ENCODE results near the gene ATP6V1C2.
"Not testable (repeated sequence)": the region's sequence is repeated elsewhere in the genome, so short reads cannot be mapped to it uniquely, and the experiment has no call there.

Gene ATP6V1C2

DNA sequence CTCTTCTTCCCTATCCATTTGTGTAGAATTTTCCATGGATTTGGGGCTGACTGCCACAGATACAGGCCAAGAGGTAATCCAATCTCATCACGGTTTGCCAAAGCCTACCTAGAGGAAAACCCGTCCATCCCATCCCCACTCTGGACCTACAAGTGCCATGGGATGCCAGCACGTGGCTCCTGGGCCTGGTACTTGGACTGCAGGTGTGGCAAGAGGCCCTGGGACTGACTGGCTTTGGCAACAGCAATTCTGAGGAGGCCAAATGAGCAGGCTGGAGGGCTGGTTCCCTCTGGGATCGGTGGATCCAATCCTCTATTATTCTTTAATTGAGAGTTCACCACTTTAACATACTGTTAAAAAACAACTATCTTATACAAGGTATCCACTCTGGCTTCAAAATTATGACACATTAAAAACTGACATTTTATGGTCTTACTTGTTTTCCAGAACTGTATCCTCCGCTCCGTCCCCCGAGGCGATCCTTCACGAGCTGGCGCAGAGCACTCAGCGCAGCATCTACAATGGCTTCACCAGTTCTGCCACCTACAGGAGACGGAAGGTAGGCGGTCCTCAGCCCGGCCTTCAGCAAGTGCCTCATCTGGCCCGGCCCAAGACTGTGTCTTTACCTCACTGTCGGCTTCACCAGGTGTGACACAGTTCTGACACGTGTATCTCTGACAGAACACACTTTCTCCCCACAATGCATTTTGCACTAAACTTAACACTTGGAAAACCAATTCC lies 71.4 kb downstream of the ATP6V1C2 start:
- Histone ChIP-seq H3K36me3 (ENCODE audit: control insufficient read depth, low read depth, low read length) (peaks cover 80% of the 10 kb centered on the region), H3K9me3 (ENCODE audit: control insufficient read depth, low read depth, low read length) (no peaks in the 10 kb centered on the region), H3K9ac (ENCODE audit: low read length) (no peak overlapping the region), H3K27ac (ENCODE audit: low read length) (no peak overlapping the region), H3K27me3 (ENCODE audit: control insufficient read depth, insufficient read depth, low read length) (no peaks in the 10 kb centered on the region), H3K4me1 (ENCODE audit: control insufficient read depth, low read depth, low read length) (no peaks in the 10 kb centered on the region), H3K4me3 (ENCODE audit: low read length) (no peak overlapping the region)

- Histone ChIP-seq H3K27me3 (ENCODE audit: control insufficient read depth, insufficient read depth, low read length) (no peaks in the 10 kb centered on the region), H3K9ac (ENCODE audit: low read length) (no peak overlapping the region), H3K27ac (ENCODE audit: low read length) (no peak overlapping the region), H3K36me3 (ENCODE audit: control insufficient read depth, low read depth, low read length) (peaks cover 73% of the 10 kb centered on the region), H3K9me3 (ENCODE audit: control insufficient read depth, low read depth, low read length) (no peaks in the 10 kb centered on the region), H3K4me3 (ENCODE audit: low read length) (no peak overlapping the region), H3K4me1 (ENCODE audit: control insufficient read depth, low read depth, low read length) (no peaks in the 10 kb centered on the region)
Measured at GRCh38 chr2:10793816-10794215, 72.4 kb downstream of the ATP6V1C2 start.

GRCh38 chr2:10794876-10795275 lies 73.4 kb downstream of the ATP6V1C2 start:
- H3K36me3 ChIP-seq (ENCODE audit: control insufficient read depth, low read depth, low read length): peaks cover 73% of the 10 kb centered on the region
- no peak overlapping the region for H3K4me3 ChIP-seq (ENCODE audit: low read length)
- H3K4me1 ChIP-seq (ENCODE audit: control insufficient read depth, low read depth, low read length): no peaks in the 10 kb centered on the region
- no peaks in the 10 kb centered on the region for H3K9me3 ChIP-seq (ENCODE audit: control insufficient read depth, low read depth, low read length)
- H3K9ac ChIP-seq (ENCODE audit: low read length): no peak overlapping the region
- H3K27me3 ChIP-seq (ENCODE audit: control insufficient read depth, insufficient read depth, low read length): no peaks in the 10 kb centered on the region
- H3K27ac ChIP-seq (ENCODE audit: low read length): no peak overlapping the region

DNA sequence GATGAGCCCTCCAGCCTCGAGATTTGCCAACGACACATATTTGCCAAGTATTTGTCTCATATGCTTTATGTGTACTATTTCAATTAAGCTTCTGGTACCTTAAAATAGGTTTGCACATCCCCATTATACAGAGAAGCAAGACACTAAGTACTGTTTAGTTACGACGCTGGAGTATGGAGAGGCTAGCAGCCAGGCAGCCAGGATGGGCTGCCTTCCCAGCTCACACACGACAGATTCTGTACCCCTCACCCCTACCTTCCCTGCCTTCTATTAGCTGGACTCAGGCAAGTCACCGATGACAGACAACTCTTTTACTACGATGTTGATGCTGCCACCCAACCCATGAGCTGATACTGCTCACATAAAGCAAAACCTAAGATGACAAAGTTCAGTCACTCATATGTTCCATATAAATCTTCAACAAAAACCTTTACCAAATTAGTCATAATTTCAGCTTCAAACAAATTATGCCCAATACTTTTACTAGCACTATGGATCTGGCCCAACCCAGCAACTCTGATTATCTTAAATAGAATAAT lies 74.1 kb downstream of the ATP6V1C2 start:
- no peaks in the 10 kb centered on the region for H3K4me1 ChIP-seq (ENCODE audit: control insufficient read depth, low read depth, low read length)
- no peak overlapping the region for H3K27ac ChIP-seq (ENCODE audit: low read length)

DNA sequence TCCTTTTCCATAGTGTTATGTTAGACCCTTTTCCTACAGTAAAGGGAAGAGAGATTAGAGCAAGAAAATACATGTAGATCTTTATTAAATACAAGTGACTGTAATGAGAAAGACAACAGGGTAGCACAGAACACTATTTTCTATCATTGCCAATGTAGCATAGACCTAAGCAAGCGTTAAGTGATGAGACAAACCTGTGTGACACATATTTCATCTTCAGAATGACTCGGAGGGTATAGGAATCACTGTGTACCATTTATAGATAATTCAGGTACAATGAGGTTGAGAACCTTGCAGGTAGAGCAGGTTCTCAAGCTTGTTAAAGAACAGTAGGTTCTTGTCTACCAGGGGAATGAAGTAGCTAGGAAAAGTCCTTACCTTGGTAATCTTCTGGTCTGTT lies 75.3 kb downstream of the ATP6V1C2 start:
- Histone ChIP-seq H3K27me3 (ENCODE audit: control insufficient read depth, insufficient read depth, low read length) (no peaks in the 10 kb centered on the region), H3K36me3 (ENCODE audit: control insufficient read depth, low read depth, low read length) (peaks cover 76% of the 10 kb centered on the region), H3K4me3 (ENCODE audit: low read length) (no peak overlapping the region), H3K27ac (ENCODE audit: low read length) (no peak overlapping the region), H3K4me1 (ENCODE audit: control insufficient read depth, low read depth, low read length) (no peaks in the 10 kb centered on the region), H3K9me3 (ENCODE audit: control insufficient read depth, low read depth, low read length) (no peaks in the 10 kb centered on the region), H3K9ac (ENCODE audit: low read length) (no peak overlapping the region)

More for the DNA sequence above, 74.1 kb downstream of the ATP6V1C2 start:
- H3K9me3 ChIP-seq (ENCODE audit: control insufficient read depth, low read depth, low read length): no peaks in the 10 kb centered on the region
- H3K36me3 ChIP-seq (ENCODE audit: control insufficient read depth, low read depth, low read length): peaks cover 74% of the 10 kb centered on the region
- H3K4me3 ChIP-seq (ENCODE audit: low read length): no peak overlapping the region
- H3K27me3 ChIP-seq (ENCODE audit: control insufficient read depth, insufficient read depth, low read length): no peaks in the 10 kb centered on the region
- H3K9ac ChIP-seq (ENCODE audit: low read length): no peak overlapping the region

GRCh38 chr2:10798783-10799182 lies 77.4 kb downstream of the ATP6V1C2 start:
- Histone ChIP-seq H3K27ac (ENCODE audit: low read length) (no peak overlapping the region), H3K9me3 (ENCODE audit: control insufficient read depth, low read depth, low read length) (no peaks in the 10 kb centered on the region), H3K27me3 (ENCODE audit: control insufficient read depth, insufficient read depth, low read length) (no peaks in the 10 kb centered on the region), H3K9ac (ENCODE audit: low read length) (no peak overlapping the region), H3K36me3 (ENCODE audit: control insufficient read depth, low read depth, low read length) (peaks cover 67% of the 10 kb centered on the region), H3K4me1 (ENCODE audit: control insufficient read depth, low read depth, low read length) (no peaks in the 10 kb centered on the region), H3K4me3 (ENCODE audit: low read length) (no peak overlapping the region)

DNA sequence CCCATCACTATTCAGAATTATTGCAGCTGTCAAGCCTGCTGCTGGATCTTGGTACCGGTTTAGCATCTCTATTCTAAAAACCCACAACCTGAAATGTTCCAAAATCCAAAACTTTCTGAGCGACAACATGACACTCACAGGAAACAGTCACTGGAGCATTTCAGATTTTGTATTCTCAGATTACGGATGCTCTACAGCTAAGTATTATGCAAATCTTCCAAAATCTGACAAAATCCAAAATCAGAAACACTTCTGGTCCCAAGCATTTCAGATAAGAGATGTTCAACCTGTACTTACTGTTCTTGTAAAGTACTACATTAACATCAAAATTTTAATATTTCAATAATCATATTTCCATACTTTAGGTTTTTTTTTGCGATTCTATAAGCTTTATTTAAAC lies 78.7 kb downstream of the ATP6V1C2 start:
- H3K9me3 ChIP-seq (ENCODE audit: control insufficient read depth, low read depth, low read length): no peaks in the 10 kb centered on the region
- peaks cover 59% of the 10 kb centered on the region for H3K36me3 ChIP-seq (ENCODE audit: control insufficient read depth, low read depth, low read length)
- no peaks in the 10 kb centered on the region for H3K4me1 ChIP-seq (ENCODE audit: control insufficient read depth, low read depth, low read length)
- no peaks in the 10 kb centered on the region for H3K27me3 ChIP-seq (ENCODE audit: control insufficient read depth, insufficient read depth, low read length)
- H3K9ac ChIP-seq (ENCODE audit: low read length): no peak overlapping the region
- no peak overlapping the region for H3K27ac ChIP-seq (ENCODE audit: low read length)
- no peak overlapping the region for H3K4me3 ChIP-seq (ENCODE audit: low read length)

GRCh38 chr2:10802657-10803056 lies 81.2 kb downstream of the ATP6V1C2 start:
- peaks cover 39% of the 10 kb centered on the region for H3K36me3 ChIP-seq (ENCODE audit: control insufficient read depth, low read depth, low read length)

GRCh38 chr2:10805990-10806389 lies 84.6 kb downstream of the ATP6V1C2 start:
- peaks cover 19% of the 10 kb centered on the region for H3K36me3 ChIP-seq (ENCODE audit: control insufficient read depth, low read depth, low read length)

More at GRCh38 chr2:10802657-10803056, 81.2 kb downstream of the ATP6V1C2 start:
- H3K27ac ChIP-seq (ENCODE audit: low read length): no peak overlapping the region
- no peaks in the 10 kb centered on the region for H3K9me3 ChIP-seq (ENCODE audit: control insufficient read depth, low read depth, low read length)
- H3K4me1 ChIP-seq (ENCODE audit: control insufficient read depth, low read depth, low read length): no peaks in the 10 kb centered on the region
- no peak overlapping the region for H3K9ac ChIP-seq (ENCODE audit: low read length)
- no peak overlapping the region for H3K4me3 ChIP-seq (ENCODE audit: low read length)
- no peaks in the 10 kb centered on the region for H3K27me3 ChIP-seq (ENCODE audit: control insufficient read depth, insufficient read depth, low read length)

GRCh38 chr2:10806543-10806942 lies 85.1 kb downstream of the ATP6V1C2 start:
- H3K4me1 ChIP-seq (ENCODE audit: control insufficient read depth, low read depth, low read length): peaks cover 19% of the 10 kb centered on the region
- no peak overlapping the region for H3K4me3 ChIP-seq (ENCODE audit: low read length)
- H3K36me3 ChIP-seq (ENCODE audit: control insufficient read depth, low read depth, low read length): peaks cover 13% of the 10 kb centered on the region
- no peak overlapping the region for H3K9ac ChIP-seq (ENCODE audit: low read length)
- no peaks in the 10 kb centered on the region for H3K27me3 ChIP-seq (ENCODE audit: control insufficient read depth, insufficient read depth, low read length)
- no peaks in the 10 kb centered on the region for H3K9me3 ChIP-seq (ENCODE audit: control insufficient read depth, low read depth, low read length)
- no peak overlapping the region for H3K27ac ChIP-seq (ENCODE audit: low read length)

More at GRCh38 chr2:10805990-10806389, 84.6 kb downstream of the ATP6V1C2 start:
- H3K27me3 ChIP-seq (ENCODE audit: control insufficient read depth, insufficient read depth, low read length); H3K4me3 ChIP-seq (ENCODE audit: low read length); H3K9me3 ChIP-seq (ENCODE audit: control insufficient read depth, low read depth, low read length); H3K9ac ChIP-seq (ENCODE audit: low read length); H3K27ac ChIP-seq (ENCODE audit: low read length): not testable (repeated sequence)
- peaks cover 14% of the 10 kb centered on the region for H3K4me1 ChIP-seq (ENCODE audit: control insufficient read depth, low read depth, low read length)

DNA sequence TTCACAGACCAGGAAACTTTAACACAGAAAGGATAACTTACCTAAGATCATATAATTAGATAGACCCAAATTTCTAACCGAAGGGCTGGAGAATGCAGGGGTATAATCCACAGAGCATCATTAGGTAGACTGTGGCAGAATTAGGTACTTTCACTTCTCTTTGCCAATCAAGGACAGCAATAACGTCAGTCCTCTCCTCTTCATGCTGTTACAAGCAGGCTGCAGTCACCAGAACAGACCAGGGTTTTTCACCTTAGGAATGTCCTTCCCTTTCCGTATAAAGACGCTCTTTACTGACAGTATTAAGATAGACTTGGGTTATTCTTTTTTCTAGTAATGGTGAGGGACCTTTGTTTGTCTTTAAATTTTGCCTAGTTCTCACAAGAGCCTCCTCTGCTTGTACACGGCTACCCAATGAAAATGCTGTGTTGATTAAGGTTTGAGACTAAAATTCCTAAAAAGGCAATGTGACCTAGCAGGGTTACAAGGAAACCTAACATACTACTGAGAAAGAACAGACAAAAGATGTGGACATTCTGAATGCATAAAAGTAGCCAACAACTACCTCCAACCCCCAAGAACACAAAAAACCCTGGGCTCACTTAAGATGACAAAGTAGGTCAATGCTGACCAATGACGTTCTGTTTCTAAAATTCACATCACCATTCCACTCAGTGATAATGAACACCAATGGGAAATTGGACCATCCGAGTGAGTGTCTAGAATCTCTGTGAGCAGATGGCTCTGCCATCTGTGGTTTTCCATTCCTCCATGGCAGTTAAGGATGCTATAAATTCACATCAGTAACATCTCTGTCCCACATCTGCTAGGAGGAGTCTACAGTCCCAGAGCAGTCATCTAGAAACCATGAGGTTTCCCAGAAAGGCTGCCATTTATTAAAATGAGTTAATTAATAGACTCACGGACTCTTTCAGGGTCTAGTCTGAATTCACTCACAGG lies 89.1 kb downstream of the ATP6V1C2 start:
- no peak overlapping the region for H3K27ac ChIP-seq (ENCODE audit: low read length)
- peaks cover 23% of the 10 kb centered on the region for H3K4me1 ChIP-seq (ENCODE audit: control insufficient read depth, low read depth, low read length)
- H3K4me3 ChIP-seq (ENCODE audit: low read length): peak overlapping the region; percentile 89
- peak overlapping the region; percentile 85 for H3K9ac ChIP-seq (ENCODE audit: low read length)
- H3K36me3 ChIP-seq (ENCODE audit: control insufficient read depth, low read depth, low read length): peaks cover 3% of the 10 kb centered on the region
- no peaks in the 10 kb centered on the region for H3K27me3 ChIP-seq (ENCODE audit: control insufficient read depth, insufficient read depth, low read length)
- no peaks in the 10 kb centered on the region for H3K9me3 ChIP-seq (ENCODE audit: control insufficient read depth, low read depth, low read length)
